ENCODE measurements around the gene PTPRG. TPM values are rescaled to one million over a fixed set of nuclear protein-coding genes. Genes with fewer than 3 reads are reported as not detected.

The PTPRG gene
- total RNA-seq, 1 experiment from 2014 or later: 0.74 TPM

DNA sequence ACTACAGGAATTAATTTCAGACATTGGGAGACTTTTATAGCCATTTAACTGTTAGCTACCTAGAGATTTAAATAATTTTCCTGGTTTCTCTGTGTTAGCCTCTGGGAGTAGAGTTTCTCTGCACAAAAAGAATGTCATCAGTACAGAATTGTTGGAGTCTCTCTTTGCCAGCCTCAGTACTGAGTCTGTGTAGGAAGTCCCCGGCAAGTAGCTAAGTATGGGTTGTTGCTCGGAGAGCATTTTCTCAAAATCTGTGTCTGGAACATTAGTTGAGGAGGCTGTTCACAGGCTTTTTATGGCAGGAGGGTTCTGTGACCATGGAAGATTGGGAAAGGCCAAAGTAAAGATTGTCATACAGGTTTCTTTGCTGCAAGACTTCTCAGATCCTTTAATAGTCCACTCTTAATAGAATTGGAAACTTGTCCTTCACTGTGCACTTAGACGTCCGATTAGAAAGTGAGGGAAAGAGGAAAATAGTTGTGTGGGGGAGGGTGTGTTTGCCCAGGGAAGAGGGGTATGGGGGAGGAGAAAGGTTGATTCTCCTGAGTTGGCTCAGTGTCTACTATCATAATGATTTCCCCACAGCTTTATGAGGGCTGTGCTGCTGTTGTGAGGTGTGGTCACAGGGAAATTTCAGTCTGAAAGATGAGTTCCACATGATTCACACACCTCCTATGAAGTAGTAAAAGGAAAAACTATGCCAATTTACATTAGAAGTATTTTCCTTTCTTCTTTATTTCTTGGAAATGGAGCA is 207.1 kb downstream of the PTPRG start:
- Histone ChIP-seq H3K9me3 (ENCODE audit: control insufficient read depth, insufficient read depth, low read depth, low read length) (no peaks in the 10 kb centered on the region), H3K27me3 (ENCODE audit: control insufficient read depth, insufficient read depth, low read length) (no peaks in the 10 kb centered on the region), H3K4me1 (ENCODE audit: control insufficient read depth, insufficient read depth, low read length) (no peaks in the 10 kb centered on the region), H3K36me3 (ENCODE audit: control insufficient read depth, insufficient read depth, low read length) (no peaks in the 10 kb centered on the region), H3K4me3 (ENCODE audit: low read depth in 2 of 2, low read length in 2 of 2) (no peak overlapping the region), H3K27ac (ENCODE audit: low read length) (no peak overlapping the region)
- ChIA-PET POLR2A (no interaction called here), CTCF (no interaction called here)
- ATAC-seq (no peak), DNase-seq (ENCODE audit: low read depth, low spot score) (no peak)
- no peak for TF ChIP-seq SIN3A (IDR thresholded peaks at IDR 0.05; ENCODE audit: borderline replicate concordance, insufficient read depth, low read depth, low read length)
- no peak for TF ChIP-seq CTCF (IDR thresholded peaks at IDR 0.05)
- no peak for TF ChIP-seq POLR2AphosphoS5 (IDR thresholded peaks at IDR 0.05; ENCODE audit: low read depth, low read length)
- no peak for TF ChIP-seq TCF7L2 (IDR thresholded peaks at IDR 0.05; ENCODE audit: low read depth, low read length)
- no peak for TF ChIP-seq REST (IDR thresholded peaks at IDR 0.05; ENCODE audit: insufficient read depth in 1 of 2, low read depth in 2 of 2, low read length in 1 of 2)
- intact Hi-C loops (cut with micrococcal nuclease; ENCODE audit: unreplicated experiment): no loop called here
- in situ Hi-C loops (cut with HindIII; ENCODE audit: low pct_unique_long_range_greater_than_20kb, low sequenced_read_pairs): no loop called here
- no TSS peak for BruUV-seq (replicated peaks)

DNA sequence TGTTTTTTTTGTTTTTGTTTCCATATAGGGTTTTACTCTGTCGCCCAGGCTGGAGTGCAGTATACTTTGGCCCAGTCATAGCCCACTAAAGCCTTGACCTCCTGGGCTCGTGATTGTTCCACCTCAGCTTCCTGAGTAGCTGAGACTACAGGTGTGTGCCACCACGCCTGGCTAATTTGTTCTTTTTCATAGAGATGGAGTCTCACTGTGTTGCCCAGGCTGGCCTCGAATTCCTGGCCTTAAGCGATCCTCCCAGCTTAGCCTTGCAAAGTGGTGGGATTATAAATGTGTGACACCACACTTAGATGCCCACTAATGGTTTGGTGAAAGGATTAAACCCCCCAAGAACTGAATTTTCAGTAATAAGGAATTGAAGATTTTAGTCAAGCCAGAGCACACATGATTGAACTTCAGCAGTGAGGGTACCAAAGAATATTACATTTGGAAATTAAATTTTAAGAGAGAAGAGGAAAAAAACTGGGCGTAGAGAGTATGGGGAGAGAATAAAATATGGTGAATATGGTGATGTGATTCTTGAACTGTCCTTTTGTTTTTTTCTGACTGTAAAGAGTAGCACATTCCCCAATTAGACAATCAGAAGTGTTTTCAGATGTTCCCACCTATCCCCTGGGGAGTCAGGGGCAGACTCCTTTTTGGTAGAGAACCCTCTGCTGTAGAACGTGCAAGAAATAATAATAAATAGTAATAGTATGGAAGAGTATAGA is 208.1 kb downstream of the PTPRG start:
- H3K36me3 ChIP-seq (ENCODE audit: control insufficient read depth, insufficient read depth, low read length): no peaks in the 10 kb centered on the region
- H3K4me1 ChIP-seq (ENCODE audit: control insufficient read depth, insufficient read depth, low read length): no peaks in the 10 kb centered on the region
- H3K27ac ChIP-seq (ENCODE audit: low read length): no peak overlapping the region
- no peak for TF ChIP-seq CTCF (IDR thresholded peaks at IDR 0.05)
- TF ChIP-seq POLR2AphosphoS5 (IDR thresholded peaks at IDR 0.05; ENCODE audit: low read depth, low read length): no peak
- TF ChIP-seq REST (IDR thresholded peaks at IDR 0.05; ENCODE audit: insufficient read depth in 1 of 2, low read depth in 2 of 2, low read length in 1 of 2): no peak
- TF ChIP-seq SIN3A (IDR thresholded peaks at IDR 0.05; ENCODE audit: borderline replicate concordance, insufficient read depth, low read depth, low read length): no peak
- TF ChIP-seq TCF7L2 (IDR thresholded peaks at IDR 0.05; ENCODE audit: low read depth, low read length): no peak
- H3K27me3 ChIP-seq (ENCODE audit: control insufficient read depth, insufficient read depth, low read length): no peaks in the 10 kb centered on the region
- H3K9me3 ChIP-seq (ENCODE audit: control insufficient read depth, insufficient read depth, low read depth, low read length): no peaks in the 10 kb centered on the region
- BruUV-seq (replicated peaks): no TSS peak
- intact Hi-C loops (cut with micrococcal nuclease; ENCODE audit: unreplicated experiment) (no loop called here), in situ Hi-C loops (cut with HindIII; ENCODE audit: low pct_unique_long_range_greater_than_20kb, low sequenced_read_pairs) (no loop called here)
- DNase-seq (ENCODE audit: low read depth, low spot score) (no peak), ATAC-seq (no peak)
- H3K4me3 ChIP-seq (ENCODE audit: low read depth in 2 of 2, low read length in 2 of 2): no peak overlapping the region
- ChIA-PET POLR2A (no interaction called here), CTCF (no interaction called here)

Data from Panc1 (cell line).